GM19324 (cell line): ENCODE measurements around the gene ATXN1.
"Not testable (repeated sequence)": the region's sequence is repeated elsewhere in the genome, so short reads cannot be mapped to it uniquely, and the experiment has no call there.

Experiments
- ATAC-seq: cut with Tn5 transposase; IDR thresholded peaks from one replicate; pipeline ENCODE4 v1.9.1; 2021; ENCODE audit warnings: mild to moderate bottlenecking, moderate library complexity; ENCODE audit not compliant: unreplicated experiment, low FRiP score

Gene ATXN1

GRCh38 chr6:16704401-16705045 is 56.7 kb downstream of the ATXN1 start:
- ATAC-seq = no peak

GRCh38 chr6:16702627-16703378 is 58.5 kb downstream of the ATXN1 start:
- not testable (repeated sequence) for ATAC-seq

- ATAC-seq = no peak
Observed at GRCh38 chr6:16700916-16701234, 60.4 kb downstream of the ATXN1 start.

GRCh38 chr6:16700202-16700915 is 60.9 kb downstream of the ATXN1 start:
- no peak for ATAC-seq

GRCh38 chr6:16698997-16699868 is 62.0 kb downstream of the ATXN1 start:
- ATAC-seq = no peak

GRCh38 chr6:16698162-16698533 is 63.1 kb downstream of the ATXN1 start:
- no peak for ATAC-seq

- no peak for ATAC-seq
Observed at GRCh38 chr6:16697437-16698161, 63.7 kb downstream of the ATXN1 start.

GRCh38 chr6:16696496-16696895 is 64.8 kb downstream of the ATXN1 start:
- no peak for ATAC-seq

- no peak for ATAC-seq
Observed at GRCh38 chr6:16694781-16695578, 66.3 kb downstream of the ATXN1 start.

- no peak for ATAC-seq
Observed at GRCh38 chr6:16691324-16691723, 69.9 kb downstream of the ATXN1 start.

- peak; percentile 54 for ATAC-seq
Observed at GRCh38 chr6:16690608-16691142, 70.6 kb downstream of the ATXN1 start.

- ATAC-seq = no peak
Observed at GRCh38 chr6:16689788-16690607, 71.3 kb downstream of the ATXN1 start.

GRCh38 chr6:16688984-16689636 is 72.2 kb downstream of the ATXN1 start:
- no peak for ATAC-seq

GRCh38 chr6:16688436-16688835 is 72.8 kb downstream of the ATXN1 start:
- no peak for ATAC-seq

- no peak for ATAC-seq
Observed at GRCh38 chr6:16687045-16687444, 74.2 kb downstream of the ATXN1 start.

- no peak for ATAC-seq
Observed at GRCh38 chr6:16684896-16685554, 76.2 kb downstream of the ATXN1 start.

GRCh38 chr6:16684195-16684689 is 77.0 kb downstream of the ATXN1 start:
- ATAC-seq = no peak
